PFSK-1 (cell line): ENCODE data around the gene WDR35.

Experiments used
- FOXP2 ChIP-seq: optimal IDR thresholded peaks from 2 replicates; pipeline ENCODE3; 2011; ENCODE audit warnings: borderline replicate concordance, control low read depth, inconsistent platforms; ENCODE audit not compliant: insufficient read depth; ENCODE audit errors: extremely low read length, extremely low read depth
- POLR2AphosphoS5 ChIP-seq: IDR thresholded peaks from 2 replicates; pipeline ENCODE4 v1.6.1; 2012; ENCODE audit warnings: low read depth, mild to moderate bottlenecking, control low read depth, low read length, moderate library complexity
- REST ChIP-seq, 2 experiments: IDR thresholded peaks; 2 replicates each; pipeline versions ENCODE4 v1.6.1 to v1.8.0; 2011 to 2012; ENCODE audit warnings: low read depth in 2 of 2, low read length in 2 of 2, control low read depth in 1 of 2, inconsistent platforms in 1 of 2, mild to moderate bottlenecking in 1 of 2, moderate library complexity in 1 of 2; ENCODE audit not compliant: insufficient read depth in 1 of 2
- SIN3A ChIP-seq: IDR thresholded peaks from 2 replicates; pipeline ENCODE4 v1.6.1; 2012; ENCODE audit warnings: mild to moderate bottlenecking, low read length, moderate library complexity, borderline replicate concordance; ENCODE audit not compliant: insufficient read depth
- TAF1 ChIP-seq: IDR thresholded peaks from 2 replicates; pipeline ENCODE4 v1.6.1; 2012; ENCODE audit warnings: low read length, control low read depth, borderline replicate concordance; ENCODE audit not compliant: insufficient read depth

Gene WDR35

GRCh38 chr2:19914266-19914975 is 75.5 kb downstream of the WDR35 start:
- TF ChIP-seq POLR2AphosphoS5, result no peak
- TF ChIP-seq TAF1, result no peak
- no peak for TF ChIP-seq SIN3A
- TF ChIP-seq REST (IDR thresholded peaks at IDR 0.05; ENCODE audit: insufficient read depth in 1 of 2, low read depth in 2 of 2, low read length in 2 of 2), result no peak
- TF ChIP-seq FOXP2, result no peak

- TF ChIP-seq FOXP2 (no peak), TAF1 (no peak), SIN3A (no peak), REST (IDR thresholded peaks at IDR 0.05; ENCODE audit: insufficient read depth in 1 of 2, low read depth in 2 of 2, low read length in 2 of 2) (no peak), POLR2AphosphoS5 (no peak)
These were observed 77.9 kb downstream of the WDR35 start for GRCh38 chr2:19911808-19912509.

GRCh38 chr2:19902216-19902740 is 87.6 kb downstream of the WDR35 start:
- TF ChIP-seq POLR2AphosphoS5, result no peak
- no peak for TF ChIP-seq FOXP2
- no peak for TF ChIP-seq REST (IDR thresholded peaks at IDR 0.05; ENCODE audit: insufficient read depth in 1 of 2, low read depth in 2 of 2, low read length in 2 of 2)
- TF ChIP-seq SIN3A, result no peak
- TF ChIP-seq TAF1, result no peak

GRCh38 chr2:19901442-19902215 is 88.3 kb downstream of the WDR35 start, which contains the start of gene TTC32:
Gene TTC32 (minus strand): TSS chr2:19901983. CDS start chr2:19901854, 129 bp downstream.
- TF ChIP-seq SIN3A (0 out of 2 replicates have a peak, but pooled peaks have one; percentile 62), TAF1 (peak; percentile 85; the same call in 1 of the 2 replicates), POLR2AphosphoS5 (peak; percentile 96), FOXP2 (no peak), REST (IDR thresholded peaks at IDR 0.05; ENCODE audit: insufficient read depth in 1 of 2, low read depth in 2 of 2, low read length in 2 of 2) (peak; percentile 56 to 59; a peak in 1 of 4 replicates)
